ENCODE data around the gene TAL1.

GRCh38 chr1:47215713-47216112 lies 16.3 kb downstream of the TAL1 start:
- TF ChIP-seq GATA2 (IDR thresholded peaks at IDR 0.05; ENCODE audit: insufficient read depth, insufficient read length, low read depth, low read length): no peak
- TF ChIP-seq CTCF (IDR thresholded peaks at IDR 0.05; ENCODE audit: extremely low read depth in 1 of 2, insufficient read depth in 1 of 2, low read depth in 1 of 2, low read length in 2 of 2): no peak
- TF ChIP-seq POLR2A (IDR thresholded peaks at IDR 0.05; ENCODE audit: low read depth, low read length): no peak
- TF ChIP-seq EZH2 (IDR thresholded peaks at IDR 0.05; ENCODE audit: borderline replicate concordance, low read depth, low read length, severe bottlenecking): no peak
